GM21447 (cell line): ENCODE measurements around the gene C16orf87.
A peak's percentile ranks its signal among the peaks of the same experiment; 100 is the strongest.

Source experiments
- ATAC-seq: cut with Tn5 transposase; IDR thresholded peaks from one replicate; pipeline ENCODE4 v1.9.1; 2021; ENCODE audit not compliant: unreplicated experiment

Gene C16orf87

DNA sequence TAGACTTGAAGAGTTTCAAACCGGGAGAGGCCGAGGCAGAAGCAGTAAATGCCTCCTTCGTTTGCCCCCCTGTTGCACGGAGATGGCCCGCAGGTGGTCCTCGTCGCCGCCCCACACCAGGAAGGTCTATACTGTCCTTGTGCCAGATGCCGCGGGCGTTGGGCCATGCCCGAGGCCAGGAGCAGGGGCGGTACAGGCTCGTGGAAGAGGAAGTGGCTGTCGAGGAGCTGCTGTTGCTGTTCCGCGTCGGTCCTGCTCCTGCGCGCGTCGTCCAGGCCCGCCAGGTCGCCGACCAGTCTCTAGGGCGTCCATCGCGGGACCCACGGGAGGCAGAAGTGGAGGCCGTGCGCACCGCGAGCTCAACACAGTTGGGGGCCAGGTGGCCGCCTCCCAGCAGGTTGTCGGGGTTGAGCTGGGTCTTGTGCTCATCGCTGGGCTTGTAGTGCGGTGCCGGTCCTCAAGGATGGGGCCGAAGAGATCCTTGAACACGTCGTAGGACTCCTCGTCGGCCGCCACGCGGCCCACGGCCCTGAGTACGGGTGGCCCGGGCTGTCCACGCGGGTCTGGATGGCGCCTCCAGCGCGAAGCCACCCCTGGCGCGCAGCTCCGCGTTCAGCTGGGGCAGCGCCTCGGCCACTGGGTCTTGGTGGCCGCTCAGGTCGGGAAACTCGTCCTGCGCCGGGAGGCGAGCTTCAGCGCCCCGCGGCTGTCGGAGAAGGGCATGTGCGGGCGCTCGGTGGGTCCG lies 13.1 kb upstream of the C16orf87 start:
- ATAC-seq, result no peak

DNA sequence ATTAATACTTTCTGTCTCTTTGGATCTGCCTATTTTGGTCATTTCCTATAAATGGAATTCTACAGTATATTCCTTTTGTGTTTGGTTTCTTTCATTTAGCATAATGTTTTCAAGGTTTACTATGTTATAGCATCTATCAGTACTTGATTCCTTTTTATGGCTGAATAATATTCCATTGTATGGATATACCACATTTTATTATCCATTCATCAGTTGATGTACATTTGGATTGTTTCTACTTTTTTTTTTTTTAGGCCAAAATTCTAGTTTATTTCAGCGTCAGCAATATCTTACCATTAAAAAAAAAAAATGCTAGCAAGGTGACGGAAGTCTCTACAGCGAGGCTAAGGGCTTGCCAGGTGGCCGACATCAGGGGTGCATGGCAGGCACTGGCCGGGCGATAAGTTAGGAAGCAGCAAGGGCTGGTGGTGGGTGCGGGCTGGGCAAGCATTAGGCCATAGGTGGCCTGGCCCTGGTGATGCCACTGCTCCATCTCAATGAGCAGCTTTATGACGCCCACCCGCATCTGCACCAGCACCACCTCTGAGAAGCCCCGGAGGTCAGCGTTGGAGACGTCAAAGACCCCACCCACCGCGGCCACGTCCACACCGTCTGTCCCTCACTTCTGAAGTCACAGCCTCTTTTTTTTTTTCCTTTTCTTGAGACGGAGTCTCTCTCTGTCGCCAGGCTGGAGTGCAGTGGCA lies 11.4 kb upstream of the C16orf87 start:
- ATAC-seq, result no peak

DNA sequence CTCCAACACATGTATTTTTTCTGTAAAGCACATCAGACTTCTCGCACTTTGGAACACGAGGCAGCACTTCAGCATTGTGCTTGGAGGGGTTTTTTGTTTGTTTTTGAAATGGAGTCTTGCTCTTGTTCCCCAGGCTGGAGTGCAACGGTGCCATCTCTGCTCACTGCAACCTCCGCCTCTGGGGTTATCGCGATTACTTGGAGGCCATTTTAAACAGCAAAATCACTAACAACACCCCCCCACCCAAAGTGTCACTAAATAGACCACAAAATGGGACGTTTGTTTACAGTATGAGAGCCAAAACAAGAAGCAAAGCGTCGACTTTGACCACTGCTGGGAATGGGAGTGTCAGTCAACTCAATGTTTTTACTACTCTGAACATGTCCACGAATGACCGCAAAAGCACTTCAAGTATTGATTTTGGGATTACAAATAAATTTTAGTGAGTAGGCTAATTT lies 9.0 kb upstream of the C16orf87 start:
- no peak for ATAC-seq

DNA sequence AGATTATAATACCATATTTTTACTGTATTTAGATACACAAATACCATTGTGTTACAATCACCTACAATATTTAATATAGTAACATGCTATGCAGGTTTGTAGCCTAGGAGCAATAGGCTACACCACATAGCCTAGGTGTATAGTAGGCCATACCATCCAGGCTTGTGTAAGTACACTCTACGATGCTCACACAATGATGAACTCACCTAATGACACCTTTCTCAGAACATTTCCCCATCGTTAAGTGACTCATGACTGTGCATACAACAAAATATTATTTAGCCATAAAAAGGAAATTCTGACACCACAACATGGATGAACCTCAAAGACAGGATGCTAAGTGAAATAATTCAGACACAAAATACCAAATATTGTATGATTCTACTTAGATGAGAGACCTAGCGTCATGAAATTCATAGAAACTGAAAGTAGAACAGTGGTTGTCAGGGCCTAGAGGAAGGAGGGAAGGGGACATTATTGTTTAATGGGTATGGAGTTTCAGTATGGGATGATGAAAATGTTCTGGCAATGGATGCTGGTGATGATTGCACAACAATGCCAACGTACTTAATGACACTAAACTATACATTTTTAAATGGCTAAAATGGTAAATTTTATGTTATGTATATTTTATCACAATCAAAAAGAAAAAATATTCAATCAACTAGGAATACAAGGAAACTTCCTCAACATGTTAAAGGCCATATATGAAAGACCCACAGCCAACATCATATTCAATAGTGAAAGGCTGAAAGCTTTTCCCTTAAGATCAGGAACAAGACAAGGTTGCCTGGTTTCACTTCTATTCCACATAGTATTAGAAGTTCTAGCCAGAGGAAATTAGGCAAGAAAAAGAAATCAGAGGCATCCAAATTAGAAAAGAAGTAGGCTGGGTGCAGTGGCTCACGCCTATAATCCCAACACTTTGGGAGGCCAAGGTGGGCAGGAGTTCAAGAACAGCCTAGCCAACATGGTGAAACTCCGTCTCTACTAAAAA lies 5.9 kb upstream of the C16orf87 start:
- ATAC-seq, result no peak

DNA sequence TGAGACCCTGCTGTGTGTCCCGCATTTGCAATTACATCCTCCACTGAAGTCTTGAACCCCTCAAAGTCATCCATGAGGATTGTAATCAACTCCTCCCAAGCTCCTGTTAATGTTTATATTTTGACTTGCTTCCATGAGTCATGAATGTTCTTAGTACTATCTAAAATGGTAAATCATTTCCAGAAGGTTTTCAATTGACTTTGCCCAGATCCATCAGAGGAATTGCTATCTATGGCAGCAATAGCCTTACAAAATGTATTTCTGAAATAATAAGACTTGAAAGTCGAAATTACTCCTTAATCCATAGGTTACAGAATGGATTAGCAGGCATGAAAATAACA lies 2.5 kb upstream of the C16orf87 start:
- ATAC-seq, result no peak

DNA sequence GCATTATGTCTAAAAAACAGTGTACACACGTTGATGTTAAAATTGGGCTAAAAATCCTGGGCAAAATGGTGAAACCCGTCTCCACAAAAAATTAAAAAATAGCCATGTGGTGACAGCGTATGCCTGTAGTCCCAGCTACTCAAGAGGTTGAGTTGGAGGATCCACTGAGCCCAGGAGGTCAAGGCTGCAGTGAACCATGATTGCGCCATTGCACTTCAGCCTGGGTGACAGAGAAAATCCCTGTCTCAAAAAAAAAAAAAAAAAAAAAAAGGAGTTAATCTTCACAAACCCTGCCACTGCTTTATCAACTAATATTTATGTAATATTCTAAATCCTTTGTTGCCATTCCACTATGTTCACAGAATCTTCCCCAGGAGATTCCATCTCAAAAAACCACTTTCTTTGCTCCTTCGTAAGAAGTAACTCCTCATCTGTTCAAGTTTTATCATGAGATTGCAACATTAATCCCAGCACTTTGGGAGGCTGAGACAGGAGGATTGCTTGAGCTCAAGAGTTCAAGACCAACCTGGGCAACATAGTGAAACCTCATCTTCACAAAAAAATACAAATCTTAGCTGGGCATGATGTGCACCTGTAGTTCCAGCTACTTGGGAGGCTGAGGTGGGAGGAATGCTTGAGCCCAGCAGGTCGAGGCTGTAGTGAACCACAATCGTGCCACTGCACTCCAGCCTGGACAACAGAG lies 1.9 kb upstream of the C16orf87 start:
- no peak for ATAC-seq

DNA sequence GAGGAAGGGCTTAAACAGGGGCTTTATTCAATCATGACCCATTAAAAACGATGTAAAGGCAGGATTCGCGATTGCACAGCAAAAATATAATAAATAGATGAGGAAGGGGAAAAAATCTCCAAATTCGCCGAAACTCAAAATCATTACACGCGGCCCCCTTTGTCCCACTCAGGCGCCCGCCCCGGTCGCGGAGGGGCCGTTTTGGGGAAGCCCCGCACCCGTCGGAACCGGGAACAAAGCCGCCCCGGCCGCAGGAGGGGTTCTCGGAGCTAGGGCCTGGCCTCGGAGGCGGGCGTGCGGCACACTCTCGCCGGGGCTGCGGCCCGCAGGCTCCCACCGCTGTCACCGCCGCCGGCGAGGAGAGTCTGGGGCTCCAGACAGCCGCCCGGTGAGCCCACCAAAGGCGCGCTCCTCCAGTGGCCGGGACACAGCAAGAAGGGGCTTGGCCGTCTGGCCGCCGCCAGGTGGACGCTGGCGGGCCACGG lies 521 bp downstream of the C16orf87 start:
- peak; percentile 20 for ATAC-seq

DNA sequence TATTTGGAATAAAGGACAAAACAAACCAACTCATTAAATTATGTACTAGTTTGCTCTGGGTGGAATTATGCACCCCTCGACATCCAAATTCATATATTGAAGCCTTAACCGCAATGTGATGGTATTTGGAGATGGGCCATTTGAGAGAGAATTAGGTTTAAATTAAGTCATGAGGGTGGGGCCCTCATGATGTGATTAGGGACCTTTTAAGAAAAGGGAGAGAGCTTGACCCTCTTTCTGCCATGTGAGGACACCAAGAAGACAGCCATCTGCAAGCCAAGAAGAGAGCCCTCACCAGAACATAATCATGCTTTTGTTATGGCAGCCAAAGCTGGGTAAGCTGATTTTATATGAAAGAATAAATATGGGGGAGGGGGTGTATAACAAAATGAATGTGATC lies 2.0 kb downstream of the C16orf87 start:
- ATAC-seq, result no peak

DNA sequence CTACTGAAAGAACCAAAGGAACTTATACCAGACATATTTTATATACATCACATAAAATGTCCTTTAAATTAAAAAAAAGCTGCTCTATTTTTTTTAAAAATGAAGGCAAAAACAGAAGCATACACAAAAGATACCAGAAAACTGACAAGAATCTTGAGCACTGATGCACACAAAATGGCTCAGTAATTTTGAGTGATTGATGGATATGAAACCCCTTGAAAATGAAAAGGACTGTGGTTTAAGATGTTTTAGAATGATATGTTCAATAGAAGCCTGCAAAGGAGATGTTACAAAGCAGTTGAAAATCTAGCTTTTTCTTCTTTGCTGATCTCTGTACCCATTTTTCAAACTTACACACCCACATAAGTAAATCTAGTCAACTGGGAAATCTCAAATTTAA lies 2.7 kb downstream of the C16orf87 start:
- ATAC-seq, result no peak

DNA sequence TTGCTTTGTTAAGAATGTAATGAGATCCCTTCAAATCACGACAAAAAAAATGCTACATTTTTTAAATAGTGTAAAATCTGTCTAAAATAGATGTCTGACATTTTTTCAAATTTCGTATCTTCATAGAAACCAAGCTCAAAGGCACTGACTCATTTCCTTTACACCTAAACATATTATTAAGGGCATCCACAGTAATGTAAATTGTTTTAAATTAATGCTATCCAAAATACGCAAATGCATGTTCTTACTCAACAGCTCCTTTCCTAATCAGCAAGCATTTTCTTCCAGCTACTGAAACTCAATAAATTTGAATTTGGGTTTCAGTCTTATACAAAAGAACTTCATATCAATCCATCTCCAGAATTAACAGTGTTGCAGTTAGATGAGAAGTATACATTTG lies 4.3 kb downstream of the C16orf87 start:
- ATAC-seq, result no peak

DNA sequence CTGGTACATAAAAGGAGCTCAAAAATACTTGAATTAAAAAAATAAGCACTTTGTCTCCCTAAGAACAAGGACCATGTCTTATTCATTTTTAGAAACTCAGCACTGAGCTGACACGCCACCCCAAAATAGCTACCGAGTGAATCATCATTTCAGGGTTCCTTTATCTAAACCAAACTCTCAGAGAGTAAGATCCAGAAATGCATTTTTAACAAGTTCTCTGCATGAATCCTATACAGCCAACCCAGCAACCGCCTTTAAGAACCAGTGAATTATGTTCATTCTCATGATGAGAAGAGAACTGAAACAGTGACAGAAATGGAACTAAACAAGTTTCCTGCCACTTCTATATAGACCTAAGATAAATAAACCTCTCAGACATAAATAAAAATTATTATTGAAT lies 8.7 kb downstream of the C16orf87 start:
- peak; percentile 80 for ATAC-seq

DNA sequence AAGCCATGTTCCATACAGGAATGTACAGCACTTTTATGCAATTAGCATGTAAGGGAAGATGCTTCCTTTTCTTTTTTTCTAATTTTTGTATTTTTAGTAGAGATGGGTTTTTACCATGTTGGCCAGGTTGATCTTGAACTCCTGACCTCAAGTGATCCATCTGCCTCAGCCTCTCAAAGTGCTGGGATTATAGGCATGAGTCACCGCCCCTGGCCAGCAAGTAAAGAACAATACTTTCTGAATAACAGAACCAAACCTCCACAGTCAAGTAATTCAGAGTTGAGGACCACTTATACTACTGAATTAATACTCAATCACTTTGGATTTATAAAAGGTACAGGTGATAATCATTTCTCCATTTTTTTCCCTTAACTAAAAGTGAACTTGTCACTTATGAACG lies 13.0 kb downstream of the C16orf87 start:
- no peak for ATAC-seq

DNA sequence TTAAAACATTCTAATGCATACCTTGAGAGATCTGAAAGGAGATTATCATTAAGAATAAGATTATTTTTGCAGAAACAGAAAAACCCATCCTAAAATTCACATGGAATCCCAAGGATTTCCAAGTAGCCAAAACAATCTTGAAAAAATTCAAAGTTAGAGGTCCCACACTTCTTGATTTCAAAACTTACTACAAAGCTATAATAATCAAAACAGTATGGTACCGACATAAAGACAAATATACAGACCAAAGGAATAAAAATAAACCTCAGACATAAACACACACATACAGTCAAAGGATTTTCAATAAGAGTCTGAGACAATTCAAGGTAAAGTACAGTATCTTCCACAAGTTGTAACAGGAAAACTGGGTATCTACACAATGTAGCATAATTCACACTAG lies 16.2 kb downstream of the C16orf87 start:
- ATAC-seq, result no peak

DNA sequence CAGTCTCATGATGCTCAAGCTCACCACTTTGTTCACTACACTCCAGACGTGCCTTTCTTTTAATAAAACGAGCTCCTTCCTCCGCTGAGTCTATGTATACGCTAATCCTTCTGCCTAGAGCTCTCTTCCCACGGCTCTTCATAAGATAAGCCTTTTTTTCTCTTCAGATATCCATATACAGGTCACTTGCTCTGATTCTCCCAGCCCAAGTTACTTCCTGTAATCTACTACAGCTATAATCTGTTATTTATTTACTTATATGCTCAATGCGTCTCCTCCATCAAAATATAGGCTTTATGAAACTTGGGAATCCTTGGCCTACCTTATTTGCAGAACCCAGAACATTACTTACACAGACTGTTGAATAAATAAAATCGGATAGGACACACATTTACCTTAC lies 17.4 kb downstream of the C16orf87 start:
- ATAC-seq, result no peak

DNA sequence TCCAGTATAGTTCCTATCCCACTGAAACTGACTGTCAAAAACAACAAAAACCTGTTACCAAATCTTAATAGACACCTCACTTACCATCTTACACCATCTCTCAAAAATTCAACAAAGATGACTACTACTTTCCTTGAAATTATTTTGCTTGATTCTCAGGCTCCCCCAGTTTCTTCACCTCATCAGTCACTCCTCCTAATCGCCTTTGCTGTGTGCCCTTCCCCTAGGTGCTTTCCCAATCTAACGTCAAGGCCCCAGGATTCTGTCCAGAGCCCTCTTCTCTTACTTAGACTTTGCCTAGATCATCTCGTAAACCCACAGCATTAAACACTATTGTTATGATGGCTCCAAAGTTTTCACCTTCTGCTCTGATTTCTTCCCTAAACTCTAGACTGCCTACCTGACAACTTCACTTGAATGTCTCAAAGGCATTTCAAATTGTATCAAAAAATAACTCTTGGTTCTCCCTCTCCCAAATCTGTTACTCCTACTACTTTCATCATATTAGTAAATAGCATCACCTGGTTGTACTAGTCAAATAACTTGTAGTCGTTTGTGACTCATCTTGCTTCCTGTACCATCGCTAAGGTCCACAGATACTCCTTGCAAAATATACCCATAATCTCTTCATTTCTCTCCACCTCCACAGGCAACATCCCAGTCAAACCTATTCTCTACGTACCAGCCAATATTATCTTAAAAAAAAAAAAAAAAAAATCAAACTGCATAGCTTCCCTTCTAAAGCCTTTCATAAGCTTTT lies 18.0 kb downstream of the C16orf87 start:
- ATAC-seq, result no peak

DNA sequence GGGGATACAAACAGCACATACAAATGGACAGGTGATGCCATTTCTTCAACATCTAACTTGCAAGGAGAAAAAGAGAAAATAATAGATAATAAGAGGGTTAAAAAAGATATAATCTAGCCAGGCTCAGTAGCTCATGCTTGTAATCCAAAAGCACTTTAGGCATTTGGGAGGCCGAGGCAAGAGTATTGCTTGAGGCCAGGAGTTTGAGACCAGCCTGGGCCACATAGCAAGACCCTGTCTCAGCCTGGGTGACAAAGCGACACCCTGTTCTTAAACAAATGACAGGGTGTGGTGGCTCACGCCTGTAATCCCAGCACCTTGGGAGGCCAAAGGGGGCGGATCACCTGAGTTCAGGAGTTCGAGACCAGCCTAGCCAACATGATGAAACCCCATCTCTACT lies 19.3 kb downstream of the C16orf87 start:
- ATAC-seq, result no peak

DNA sequence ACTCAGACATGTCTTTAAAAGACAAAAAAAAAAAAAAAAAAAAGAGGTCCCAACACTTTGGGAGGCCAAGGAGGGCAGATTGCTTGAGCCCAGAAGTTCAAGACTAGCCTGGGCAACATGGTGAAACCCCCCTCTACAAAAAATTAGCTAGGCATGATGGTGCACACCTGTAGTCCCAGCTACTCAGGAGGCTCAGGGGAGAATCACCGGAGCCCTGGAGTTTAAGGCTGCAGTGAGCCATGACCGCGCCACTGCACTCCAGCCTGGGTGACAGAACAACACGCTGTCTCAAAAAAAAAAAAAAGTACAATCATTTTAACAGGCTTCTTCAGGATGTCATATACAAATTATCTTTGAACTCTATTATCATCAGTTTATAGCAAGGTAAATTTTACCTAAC lies 22.0 kb downstream of the C16orf87 start:
- ATAC-seq, result peak; percentile 83

DNA sequence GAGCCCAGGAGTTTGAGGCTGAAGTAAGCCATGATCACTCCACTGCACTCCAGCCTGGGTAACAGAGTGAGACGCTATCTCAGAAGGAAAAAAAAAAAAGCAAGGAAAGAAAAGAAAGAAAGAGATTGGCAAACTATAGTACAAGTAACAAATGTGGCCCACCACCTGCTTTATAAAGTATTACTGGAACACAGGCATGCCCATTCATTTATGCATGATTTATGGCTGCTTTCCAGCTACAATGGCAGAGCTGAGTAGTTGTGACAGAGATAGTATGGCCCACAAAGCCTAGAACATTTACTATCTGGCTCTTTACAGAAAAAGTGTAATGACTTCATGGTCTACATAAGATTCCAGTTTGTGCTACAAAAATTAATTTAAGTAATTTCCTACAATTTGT lies 23.6 kb downstream of the C16orf87 start:
- ATAC-seq, result no peak

DNA sequence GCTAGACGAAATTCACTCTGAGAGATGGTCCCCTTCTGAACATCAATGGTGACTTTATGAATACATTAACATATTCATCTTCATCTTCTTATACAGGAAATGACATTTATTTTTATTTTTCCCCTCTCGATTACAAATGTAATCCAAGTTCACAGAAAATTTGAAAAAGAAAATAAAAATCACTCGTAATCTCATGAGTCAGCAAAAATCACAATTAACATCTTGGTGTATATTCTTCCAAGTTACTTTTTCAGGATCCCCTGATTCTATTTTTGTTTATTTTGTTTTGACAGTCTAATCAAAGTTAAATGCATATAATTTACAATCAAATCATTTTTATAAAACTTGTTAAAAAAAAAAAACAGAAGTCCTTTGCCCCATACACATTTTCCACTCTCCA lies 27.6 kb downstream of the C16orf87 start:
- ATAC-seq, result no peak

DNA sequence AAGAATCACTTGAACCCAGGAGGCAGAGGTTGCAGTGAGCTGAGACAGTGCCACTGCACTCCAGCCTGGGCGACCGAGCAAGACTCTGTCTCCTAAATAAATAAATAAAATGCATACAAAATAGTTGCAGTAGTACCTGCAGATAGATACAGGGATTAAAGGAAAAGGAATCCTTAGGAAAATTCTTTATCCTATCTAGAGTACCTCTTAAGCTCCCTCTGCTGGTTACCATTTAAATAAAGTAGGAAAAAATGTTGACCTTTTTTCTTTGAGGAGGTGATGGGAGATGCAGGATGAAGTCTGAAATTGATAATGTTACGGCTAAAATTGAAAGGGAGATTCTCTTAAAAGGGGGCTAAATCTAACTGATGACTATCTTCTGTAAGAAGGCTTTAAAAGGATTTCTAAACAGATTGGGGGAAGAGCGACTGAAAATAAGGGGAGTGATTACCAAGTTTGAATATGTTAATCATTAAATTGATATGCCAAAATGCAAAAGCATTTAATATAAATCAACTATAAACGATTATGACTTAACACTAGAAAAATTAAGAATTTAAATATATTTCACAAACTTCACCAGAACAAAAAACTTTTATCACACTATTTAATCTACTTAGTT lies 29.4 kb downstream of the C16orf87 start:
- ATAC-seq, result no peak
